ENCODE results near the gene MTHFD2. TPM values are rescaled to one million over a fixed set of nuclear protein-coding genes. Genes with fewer than 3 reads are reported as not detected.

The MTHFD2 gene
- total RNA-seq, 1 donor from 2014 or later: 101 TPM

DNA sequence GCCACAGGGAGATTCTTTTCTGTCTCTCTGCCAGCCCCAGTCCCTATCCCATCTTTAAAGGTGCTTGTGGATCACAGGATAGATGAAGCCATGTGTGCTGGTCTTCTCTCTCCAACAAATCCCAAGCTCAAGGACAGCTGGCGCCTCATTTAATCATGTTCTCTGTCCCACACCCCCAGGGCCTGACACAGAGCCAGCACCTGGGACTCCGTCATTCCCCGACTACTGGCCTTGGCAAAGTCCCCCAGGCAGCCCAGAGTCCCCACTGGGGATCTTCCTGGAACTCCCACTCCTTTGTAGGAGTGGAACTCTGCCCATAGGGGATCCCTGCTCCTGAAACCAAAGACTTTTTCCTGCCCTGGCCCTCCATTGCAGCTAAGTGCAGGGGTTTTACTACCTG is 60.8 kb downstream of the MTHFD2 start:
- Histone ChIP-seq H3K36me3 (no peaks in the 10 kb centered on the region), H3K9ac (no peak overlapping the region), H3K27me3 (no peaks in the 10 kb centered on the region), H3K4me3 (no peak overlapping the region), H2AFZ (replicated peaks) (no peak overlapping the region), H3K27ac (no peak overlapping the region), H3F3A (ENCODE audit: low read depth) (peaks cover 2% of the 10 kb centered on the region), H3K9me3 (ENCODE audit: low read depth) (no peaks in the 10 kb centered on the region), H3K4me1 (peaks cover 8% of the 10 kb centered on the region), H3K79me2 (ENCODE audit: low read depth) (no peaks in the 10 kb centered on the region), H4K20me1 (ENCODE audit: low read depth) (no peaks in the 10 kb centered on the region), H3K4me2 (no peak overlapping the region)
- Mint-ChIP-seq H3K4me1 (peaks cover 12% of the 10 kb centered on the region), H3K27me3 (ENCODE audit: insufficient read depth, low read depth) (peaks cover 11% of the 10 kb centered on the region), H3K27ac (no peak overlapping the region), H3K9me3 (no peaks in the 10 kb centered on the region), H3K36me3 (peaks cover 2% of the 10 kb centered on the region), H3K4me3 (no peak overlapping the region)
- no peak for TF ChIP-seq CTCF (IDR thresholded peaks at IDR 0.05)
- TF ChIP-seq EZH2phosphoT487 (IDR thresholded peaks at IDR 0.05): no peak
- no peak for TF ChIP-seq EZH2 (IDR thresholded peaks at IDR 0.05)
- no peak for DNase-seq (ENCODE audit: low spot score)

DNA sequence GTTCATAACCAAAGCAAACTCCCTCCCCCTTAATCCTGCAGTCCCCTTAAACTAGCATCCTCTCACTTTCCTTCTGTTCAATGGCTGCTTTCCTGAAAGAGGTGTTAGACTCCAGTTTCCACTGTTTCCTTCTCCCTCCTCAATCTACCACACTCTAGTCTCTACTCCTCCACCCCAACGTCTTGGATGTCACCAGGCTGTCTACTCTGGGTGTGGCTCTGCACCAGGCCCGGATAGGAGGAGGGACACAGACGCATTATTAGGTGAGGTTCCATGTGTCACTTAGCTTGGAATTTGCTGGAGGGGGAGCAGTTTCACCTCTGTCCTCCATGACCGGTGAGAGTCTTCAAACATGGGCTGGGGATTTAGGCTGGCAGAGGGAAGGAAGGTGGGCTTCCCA is 61.3 kb downstream of the MTHFD2 start:
- H3K36me3 ChIP-seq: no peaks in the 10 kb centered on the region
- H3K27me3 Mint-ChIP-seq (ENCODE audit: insufficient read depth, low read depth): peaks cover 11% of the 10 kb centered on the region
- peaks cover 8% of the 10 kb centered on the region for H3K4me1 ChIP-seq
- H3K9me3 ChIP-seq (ENCODE audit: low read depth): no peaks in the 10 kb centered on the region
- H3K4me2 ChIP-seq: no peak overlapping the region
- DNase-seq (ENCODE audit: low spot score): no peak
- no peak overlapping the region for H3K9ac ChIP-seq
- H3K9me3 Mint-ChIP-seq: no peaks in the 10 kb centered on the region
- no peak overlapping the region for H3K27ac Mint-ChIP-seq
- peaks cover 2% of the 10 kb centered on the region for H3K36me3 Mint-ChIP-seq
- H3K4me1 Mint-ChIP-seq: peaks cover 12% of the 10 kb centered on the region
- peaks cover 2% of the 10 kb centered on the region for H3F3A ChIP-seq (ENCODE audit: low read depth)
- no peaks in the 10 kb centered on the region for H3K79me2 ChIP-seq (ENCODE audit: low read depth)
- H3K4me3 ChIP-seq: no peak overlapping the region
- H3K27me3 ChIP-seq: no peaks in the 10 kb centered on the region
- no peak overlapping the region for H2AFZ ChIP-seq (replicated peaks)
- H4K20me1 ChIP-seq (ENCODE audit: low read depth): no peaks in the 10 kb centered on the region
- TF ChIP-seq EZH2 (IDR thresholded peaks at IDR 0.05) (no peak), EZH2phosphoT487 (IDR thresholded peaks at IDR 0.05) (no peak), CTCF (IDR thresholded peaks at IDR 0.05) (no peak)
- H3K27ac ChIP-seq: no peak overlapping the region
- no peak overlapping the region for H3K4me3 Mint-ChIP-seq

DNA sequence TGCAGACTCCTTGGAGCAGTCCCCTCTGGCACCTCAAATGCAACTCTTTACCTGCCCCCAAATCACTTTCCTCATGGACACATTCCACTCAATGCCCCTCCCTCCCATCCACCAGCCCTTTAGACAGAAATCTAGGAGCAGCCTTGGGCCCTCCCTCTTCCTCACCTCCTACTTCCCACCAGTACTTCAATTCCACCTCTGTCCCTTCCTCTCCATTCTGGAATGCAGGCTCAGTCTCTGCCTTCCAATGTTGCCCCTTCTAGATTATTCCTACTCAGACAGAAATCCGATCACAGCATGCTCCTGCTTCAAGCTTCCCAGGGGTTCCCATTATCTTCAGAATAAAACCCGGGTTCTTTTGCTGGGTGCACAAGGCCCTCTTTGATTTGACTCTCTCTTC is 62.1 kb downstream of the MTHFD2 start:
- Histone ChIP-seq H3K27ac (no peak overlapping the region), H3F3A (ENCODE audit: low read depth) (peaks cover 2% of the 10 kb centered on the region), H4K20me1 (ENCODE audit: low read depth) (no peaks in the 10 kb centered on the region), H3K79me2 (ENCODE audit: low read depth) (no peaks in the 10 kb centered on the region), H2AFZ (replicated peaks) (no peak overlapping the region), H3K4me1 (peaks cover 8% of the 10 kb centered on the region), H3K4me2 (no peak overlapping the region), H3K9ac (no peak overlapping the region), H3K36me3 (no peaks in the 10 kb centered on the region), H3K27me3 (no peaks in the 10 kb centered on the region), H3K4me3 (no peak overlapping the region), H3K9me3 (ENCODE audit: low read depth) (no peaks in the 10 kb centered on the region)
- Mint-ChIP-seq H3K9me3 (no peaks in the 10 kb centered on the region), H3K27me3 (ENCODE audit: insufficient read depth, low read depth) (peaks cover 11% of the 10 kb centered on the region), H3K4me3 (no peak overlapping the region), H3K27ac (peak overlapping the region; percentile 13), H3K36me3 (peaks cover 2% of the 10 kb centered on the region), H3K4me1 (peaks cover 12% of the 10 kb centered on the region)
- no peak for DNase-seq (ENCODE audit: low spot score)
- TF ChIP-seq EZH2phosphoT487 (IDR thresholded peaks at IDR 0.05) (no peak), CTCF (IDR thresholded peaks at IDR 0.05) (no peak), EZH2 (IDR thresholded peaks at IDR 0.05) (no peak)
